Mesenchymal stem cell (in vitro differentiated cells and primary cell): ENCODE data around the gene COL8A1.

Source experiments
- DNase-seq: peaks from one replicate; pipeline ENCODE4 v3.0.0-alpha.2; 2013
- H2AFZ ChIP-seq: one replicate; pipeline ENCODE4 v1.6.1; 2013; ENCODE audit warnings: low read depth, mild to moderate bottlenecking, control low read depth, inconsistent platforms, low read length, moderate library complexity
- H2AK5ac ChIP-seq: 2 replicates; pipeline ENCODE4 v1.6.1; 2013; ENCODE audit warnings: low read length, moderate library complexity, mild to moderate bottlenecking, inconsistent platforms; ENCODE audit not compliant: severe bottlenecking
- H2BK120ac ChIP-seq: one replicate; pipeline ENCODE4 v1.6.1; 2013; ENCODE audit warnings: low read depth, mild to moderate bottlenecking, inconsistent platforms, low read length, moderate library complexity
- H2BK12ac ChIP-seq, 2 experiments: one replicate each; pipeline ENCODE4 v1.6.1; 2013; ENCODE audit warnings: inconsistent platforms in 2 of 2, low read length in 2 of 2, mild to moderate bottlenecking in 2 of 2, moderate library complexity in 2 of 2, control low read depth in 1 of 2
- H2BK15ac ChIP-seq: one replicate; pipeline ENCODE4 v1.6.1; 2013; ENCODE audit warnings: mild to moderate bottlenecking, low read depth, inconsistent platforms; ENCODE audit not compliant: poor library complexity, severe bottlenecking
- H2BK5ac ChIP-seq: 2 replicates; pipeline ENCODE4 v1.6.1; 2013; ENCODE audit warnings: low read depth, mild to moderate bottlenecking, low read length, control low read depth, inconsistent platforms; ENCODE audit not compliant: poor library complexity, severe bottlenecking
- H3K14ac ChIP-seq, 2 experiments: one replicate each; pipeline ENCODE4 v1.6.1; 2013; ENCODE audit warnings: inconsistent platforms in 2 of 2, low read length in 2 of 2, control low read depth in 1 of 2, mild to moderate bottlenecking in 1 of 2, moderate library complexity in 1 of 2
- H3K18ac ChIP-seq, 2 experiments: one replicate each; pipeline ENCODE4 v1.6.1; 2013; ENCODE audit warnings: inconsistent platforms in 2 of 2, low read length in 2 of 2, control low read depth in 1 of 2, low read depth in 1 of 2, mild to moderate bottlenecking in 1 of 2
- H3K23ac ChIP-seq, 2 experiments: one replicate each; pipeline ENCODE4 v1.6.1; 2013; ENCODE audit warnings: inconsistent platforms in 2 of 2, low read length in 2 of 2, mild to moderate bottlenecking in 2 of 2, moderate library complexity in 2 of 2, control low read depth in 1 of 2
- H3K27ac ChIP-seq: 2 replicates; pipeline ENCODE4 v1.5.1; 2013; ENCODE audit warnings: mild to moderate bottlenecking, moderate library complexity, low read length, control low read depth, inconsistent platforms; ENCODE audit not compliant: poor library complexity, severe bottlenecking
- H3K27me3 ChIP-seq, 2 experiments: 2 replicates each; pipeline versions ENCODE4 v1.6.1 to v1.7.0; 2013; ENCODE audit warnings: low read length in 2 of 2, mild to moderate bottlenecking in 2 of 2, moderate library complexity in 2 of 2, control low read depth in 1 of 2, inconsistent platforms in 1 of 2; ENCODE audit not compliant: control insufficient read depth in 1 of 2, insufficient read depth in 1 of 2
- H3K36me3 ChIP-seq, 2 experiments: 2 replicates each; pipeline versions ENCODE4 v1.6.1 to v1.7.0; 2013; ENCODE audit warnings: low read length in 2 of 2, control low read depth in 1 of 2, inconsistent platforms in 1 of 2, low read depth in 1 of 2, mild to moderate bottlenecking in 1 of 2; ENCODE audit not compliant: insufficient read depth in 2 of 2, control insufficient read depth in 1 of 2
- H3K4ac ChIP-seq, 2 experiments: one replicate each; pipeline ENCODE4 v1.6.1; 2013; ENCODE audit warnings: inconsistent platforms in 2 of 2, low read length in 2 of 2, mild to moderate bottlenecking in 2 of 2, moderate library complexity in 2 of 2, control low read depth in 1 of 2, low read depth in 1 of 2
- H3K4me1 ChIP-seq: 2 replicates; pipeline ENCODE4 v1.6.1; 2013; ENCODE audit warnings: low read depth, low read length, control low read depth; ENCODE audit not compliant: control insufficient read depth, insufficient read depth
- H3K4me2 ChIP-seq: 2 replicates; pipeline ENCODE4 v1.6.1; 2013; ENCODE audit warnings: low read length, mild to moderate bottlenecking, inconsistent platforms; ENCODE audit not compliant: poor library complexity, severe bottlenecking
- H3K4me3 ChIP-seq, 2 experiments: 2 replicates each; pipeline versions ENCODE4 v1.5.1 to v1.7.0; 2013; ENCODE audit warnings: low read length in 2 of 2, mild to moderate bottlenecking in 2 of 2, control low read depth in 1 of 2, low read depth in 1 of 2; ENCODE audit not compliant: insufficient read depth in 1 of 2
- H3K79me1 ChIP-seq: replicated peaks from 2 replicates; pipeline ENCODE4 v1.6.1; 2013; ENCODE audit warnings: mild to moderate bottlenecking, control low read depth, low read length, inconsistent platforms; ENCODE audit not compliant: poor library complexity, severe bottlenecking
- H3K9ac ChIP-seq: 2 replicates; pipeline ENCODE4 v1.7.0; 2013; ENCODE audit warnings: mild to moderate bottlenecking, low read length, moderate library complexity
- H3K9me3 ChIP-seq: 2 replicates; pipeline ENCODE4 v1.7.0; 2013; ENCODE audit warnings: mild to moderate bottlenecking, low read length; ENCODE audit not compliant: control insufficient read depth
- H4K8ac ChIP-seq: one replicate; pipeline ENCODE4 v1.6.1; 2013; ENCODE audit warnings: inconsistent platforms, mild to moderate bottlenecking, low read length, moderate library complexity
- H4K91ac ChIP-seq: one replicate; pipeline ENCODE4 v1.6.1; 2013; ENCODE audit warnings: mild to moderate bottlenecking, low read length, inconsistent platforms
- WGBS: methylation state at CpG from one replicate; pipeline ENCODE4 v1.1.7; 2013; ENCODE audit warnings: mixed read lengths; 5-methylcytosine and 5-hydroxymethylcytosine counted together

The COL8A1 gene

DNA sequence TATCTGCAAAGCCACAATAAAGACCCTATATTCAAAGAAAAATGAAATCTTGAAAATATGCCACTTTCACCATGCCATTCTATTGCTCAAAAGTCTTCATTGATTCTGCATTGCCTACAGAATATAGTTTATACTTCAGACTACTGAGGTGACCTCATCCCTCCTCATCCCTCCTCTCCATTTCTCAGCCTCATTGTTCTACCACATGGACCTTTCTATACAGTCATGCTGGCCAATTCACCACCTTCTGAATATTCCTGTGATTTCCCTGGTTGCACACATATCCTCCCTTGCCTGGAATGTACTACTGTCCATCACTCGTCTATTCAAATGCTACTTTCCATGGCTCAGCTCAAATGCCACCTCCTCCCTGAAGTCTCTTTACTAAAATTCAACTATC lies 3.5 kb upstream of the COL8A1 start:
- Histone ChIP-seq H2AK5ac (peak overlapping the region; percentile 71), H3K36me3 (no peaks in the 10 kb centered on the region), H2BK15ac (no peak overlapping the region), H3K27ac (peak overlapping the region; percentile 50), H2BK12ac (no peak overlapping the region), H3K14ac (no peak overlapping the region), H3K9ac (no peak overlapping the region), H3K4me2 (no peak overlapping the region), H2BK5ac (peak overlapping the region; percentile 33), H3K18ac (no peak overlapping the region), H3K27me3 (no peaks in the 10 kb centered on the region), H3K4me1 (peaks cover 6% of the 10 kb centered on the region), H3K9me3 (no peaks in the 10 kb centered on the region), H4K91ac (no peak overlapping the region), H3K23ac (no peak overlapping the region), H4K8ac (no peak overlapping the region), H3K79me1 (peaks cover 3% of the 10 kb centered on the region), H3K4me3 (no peak overlapping the region), H3K4ac (no peak overlapping the region), H2AFZ (no peak overlapping the region), H2BK120ac (no peak overlapping the region)
- WGBS: 78% methylated on average over 1 of the region's 1 CpG
- no peak for DNase-seq

DNA sequence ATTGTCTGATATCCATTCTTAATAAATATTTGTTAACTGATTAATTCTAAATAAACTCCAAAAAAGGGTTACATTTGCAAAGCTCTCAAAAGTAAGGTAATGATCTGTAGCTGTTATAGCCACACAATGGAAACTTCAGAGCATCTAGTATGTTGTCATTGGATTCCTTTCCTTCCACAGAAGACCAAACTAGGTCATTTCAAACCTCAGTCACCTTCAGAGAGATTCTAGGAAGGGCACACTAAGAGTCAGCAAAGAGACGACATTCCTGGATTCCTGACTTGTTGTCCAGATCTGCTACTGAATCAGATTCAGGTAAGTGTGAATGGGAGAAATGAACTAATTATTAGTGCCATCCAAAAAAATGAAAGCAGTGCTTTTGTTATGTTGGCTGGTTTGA lies 3.0 kb upstream of the COL8A1 start:
- Histone ChIP-seq H3K14ac (no peak overlapping the region), H3K27me3 (no peaks in the 10 kb centered on the region), H3K79me1 (peaks cover 3% of the 10 kb centered on the region), H3K9ac (no peak overlapping the region), H3K4me3 (no peak overlapping the region), H3K23ac (no peak overlapping the region), H2BK12ac (no peak overlapping the region), H3K4me1 (peaks cover 6% of the 10 kb centered on the region), H2BK5ac (no peak overlapping the region), H3K36me3 (no peaks in the 10 kb centered on the region), H3K4me2 (peak overlapping the region; percentile 1), H2AK5ac (peak overlapping the region; percentile 15), H4K8ac (no peak overlapping the region), H2AFZ (no peak overlapping the region), H3K9me3 (no peaks in the 10 kb centered on the region), H2BK120ac (no peak overlapping the region), H3K18ac (no peak overlapping the region), H3K27ac (peak overlapping the region; percentile 37), H3K4ac (no peak overlapping the region), H2BK15ac (no peak overlapping the region), H4K91ac (no peak overlapping the region)
- no peak for DNase-seq
- 67% methylated on average over 1 of the region's 1 CpG for WGBS

DNA sequence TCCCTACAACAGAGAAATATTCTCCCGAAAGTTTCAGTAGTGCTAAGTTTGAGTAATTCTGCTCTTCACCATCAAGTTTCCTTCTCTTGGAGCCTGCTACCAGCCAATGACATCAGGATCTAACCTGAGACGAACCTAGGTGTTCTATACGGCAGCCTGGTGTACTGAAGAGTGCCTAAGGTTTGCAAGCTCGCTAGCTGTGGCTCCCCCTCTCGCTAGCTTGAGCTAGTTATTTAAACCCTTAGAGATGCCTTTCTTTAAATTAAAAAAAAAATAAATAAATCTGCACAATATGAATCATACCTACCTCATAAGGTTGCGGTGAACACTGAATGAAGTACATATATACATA lies 1.4 kb upstream of the COL8A1 start:
- Histone ChIP-seq H2BK15ac (no peak overlapping the region), H4K91ac (no peak overlapping the region), H3K4me1 (peaks cover 6% of the 10 kb centered on the region), H4K8ac (no peak overlapping the region), H2AK5ac (peak overlapping the region; percentile 15), H3K4ac (no peak overlapping the region), H3K18ac (no peak overlapping the region), H2BK12ac (peak overlapping the region in 1 of 2 experiments; percentile 31), H2BK120ac (no peak overlapping the region), H3K27me3 (no peaks in the 10 kb centered on the region), H3K4me3 (peak overlapping the region in 1 of 2 experiments; percentile 91), H3K9ac (peak overlapping the region; percentile 88), H3K23ac (no peak overlapping the region), H3K36me3 (no peaks in the 10 kb centered on the region), H3K9me3 (no peaks in the 10 kb centered on the region), H2BK5ac (peak overlapping the region; percentile 91), H3K4me2 (peak overlapping the region; percentile 66), H2AFZ (peak overlapping the region; percentile 29), H3K79me1 (peaks cover 3% of the 10 kb centered on the region), H3K27ac (peak overlapping the region; percentile 100), H3K14ac (no peak overlapping the region)
- DNase-seq: peak; percentile 62
- WGBS: 3% methylated on average over 5 of the region's 6 CpGs

DNA sequence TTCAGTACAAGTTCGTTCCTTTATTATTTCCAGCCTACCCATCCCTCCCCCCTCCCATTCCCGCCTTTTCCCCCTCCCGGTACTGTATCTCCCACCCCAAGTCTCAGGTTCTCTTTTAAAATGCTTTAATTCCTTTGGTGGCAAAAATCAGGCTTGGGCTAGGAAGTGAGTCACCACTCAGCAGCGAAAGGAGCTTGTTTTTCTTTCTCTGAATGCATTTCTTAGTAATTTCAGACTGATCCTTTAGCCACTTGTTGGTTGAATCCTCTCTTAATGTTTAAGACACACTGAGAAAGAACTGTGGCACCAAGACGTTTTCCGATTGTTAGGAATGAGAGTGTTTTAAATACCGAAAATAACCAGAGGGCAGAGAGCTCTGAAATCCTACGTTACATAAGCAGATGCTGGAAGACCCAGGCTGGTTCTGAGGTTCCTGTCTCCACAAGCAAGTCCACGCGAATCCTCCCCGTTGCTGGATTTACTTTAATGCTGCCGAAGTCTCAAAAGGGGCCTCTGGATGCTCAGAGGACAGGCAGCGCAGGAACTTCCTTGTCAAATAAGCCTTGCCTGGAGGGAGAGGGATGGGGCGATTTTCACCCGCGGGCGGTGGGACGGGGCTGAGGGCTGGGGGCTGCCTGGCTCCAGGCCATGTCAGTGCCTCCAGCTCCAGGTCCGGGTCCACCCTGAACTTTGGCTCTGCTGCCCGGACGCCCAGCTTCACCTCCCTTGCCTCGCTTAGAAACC lies 854 bp upstream of the COL8A1 start:
- peak overlapping the region; percentile 66 to 91 for H3K4me3 ChIP-seq
- H3K4me2 ChIP-seq: peak overlapping the region; percentile 89
- H2BK120ac ChIP-seq: peak overlapping the region; percentile 92
- peak overlapping the region; percentile 98 for H2BK5ac ChIP-seq
- H3K4me1 ChIP-seq: peaks cover 6% of the 10 kb centered on the region
- H3K9ac ChIP-seq: peak overlapping the region; percentile 88
- H4K91ac ChIP-seq: peak overlapping the region; percentile 95
- H3K36me3 ChIP-seq: no peaks in the 10 kb centered on the region
- H2BK12ac ChIP-seq: peak overlapping the region; percentile 33 to 79
- H3K9me3 ChIP-seq: no peaks in the 10 kb centered on the region
- no peaks in the 10 kb centered on the region for H3K27me3 ChIP-seq
- peak; percentile 78 for DNase-seq
- peak overlapping the region; percentile 96 for H4K8ac ChIP-seq
- H3K79me1 ChIP-seq: peaks cover 3% of the 10 kb centered on the region
- peak overlapping the region; percentile 19 to 91 for H3K4ac ChIP-seq
- WGBS: under 1% methylated on average over 21 of the region's 22 CpGs
- H3K27ac ChIP-seq: peak overlapping the region; percentile 100
- H3K23ac ChIP-seq: peak overlapping the region in 1 of 2 experiments; percentile 10
- peak overlapping the region; percentile 92 to 93 for H3K18ac ChIP-seq
- peak overlapping the region; percentile 20 for H2AFZ ChIP-seq
- H2AK5ac ChIP-seq: peak overlapping the region; percentile 78
- peak overlapping the region in 1 of 2 experiments; percentile 5 for H3K14ac ChIP-seq
- peak overlapping the region; percentile 97 for H2BK15ac ChIP-seq
